Measurements from ENCODE around the gene GATAD2B.
A peak's percentile ranks its signal among the peaks of the same experiment; 100 is the strongest.

The GATAD2B gene

GRCh38 chr1:153922972-153923925 is at the start of gene GATAD2B:
Gene GATAD2B, minus strand, starts transcription at chr1:153922972. Its CDS starts 94,625 bp downstream, at chr1:153828347.
- Histone ChIP-seq H2AFZ (ENCODE audit: low read depth, low read length) (peak within 1 kb of the TSS; percentile 7), H3K27me3 (ENCODE audit: insufficient read depth, low read length) (no peaks in the 10 kb centered on the region), H3K9me3 (ENCODE audit: low read length) (no peaks in the 10 kb centered on the region), H3K4me1 (ENCODE audit: insufficient read depth, low read length) (peaks cover 33% of the 10 kb centered on the region), H3K36me3 (ENCODE audit: insufficient read depth, low read length) (peaks cover 8% of the 10 kb centered on the region), H3K4me3 (ENCODE audit: low read length) (peak within 1 kb of the TSS; percentile 72)

- Histone ChIP-seq H3K4me3 (ENCODE audit: low read length) (no peak overlapping the region), H2AFZ (ENCODE audit: low read depth, low read length) (no peak overlapping the region), H3K4me1 (ENCODE audit: insufficient read depth, low read length) (peaks cover 23% of the 10 kb centered on the region)
Observed at GRCh38 chr1:153970346-153970745, 47.6 kb upstream of the GATAD2B start.

GRCh38 chr1:153968972-153969371 is 46.2 kb upstream of the GATAD2B start:
- H3K9me3 ChIP-seq (ENCODE audit: low read length), result no peaks in the 10 kb centered on the region
- no peaks in the 10 kb centered on the region for H3K27me3 ChIP-seq (ENCODE audit: insufficient read depth, low read length)
- H3K36me3 ChIP-seq (ENCODE audit: insufficient read depth, low read length), result peaks cover 7% of the 10 kb centered on the region
- peaks cover 24% of the 10 kb centered on the region for H3K4me1 ChIP-seq (ENCODE audit: insufficient read depth, low read length)
- H3K4me3 ChIP-seq (ENCODE audit: low read length), result peak overlapping the region; percentile 86
- H2AFZ ChIP-seq (ENCODE audit: low read depth, low read length), result no peak overlapping the region

More at GRCh38 chr1:153970346-153970745, 47.6 kb upstream of the GATAD2B start:
- peaks cover 17% of the 10 kb centered on the region for H3K36me3 ChIP-seq (ENCODE audit: insufficient read depth, low read length)
- no peaks in the 10 kb centered on the region for H3K27me3 ChIP-seq (ENCODE audit: insufficient read depth, low read length)
- H3K9me3 ChIP-seq (ENCODE audit: low read length), result no peaks in the 10 kb centered on the region

GRCh38 chr1:153968408-153968807 is 45.6 kb upstream of the GATAD2B start:
- peak overlapping the region; percentile 86 for H3K4me3 ChIP-seq (ENCODE audit: low read length)
- peaks cover 3% of the 10 kb centered on the region for H3K36me3 ChIP-seq (ENCODE audit: insufficient read depth, low read length)
- no peaks in the 10 kb centered on the region for H3K9me3 ChIP-seq (ENCODE audit: low read length)
- H2AFZ ChIP-seq (ENCODE audit: low read depth, low read length), result no peak overlapping the region
- H3K27me3 ChIP-seq (ENCODE audit: insufficient read depth, low read length), result no peaks in the 10 kb centered on the region
- H3K4me1 ChIP-seq (ENCODE audit: insufficient read depth, low read length), result peaks cover 24% of the 10 kb centered on the region

GRCh38 chr1:153968000-153968363 is 45.2 kb upstream of the GATAD2B start:
- H3K4me1 ChIP-seq (ENCODE audit: insufficient read depth, low read length), result peaks cover 25% of the 10 kb centered on the region
- H3K36me3 ChIP-seq (ENCODE audit: insufficient read depth, low read length), result no peaks in the 10 kb centered on the region
- no peaks in the 10 kb centered on the region for H3K9me3 ChIP-seq (ENCODE audit: low read length)
- H3K4me3 ChIP-seq (ENCODE audit: low read length), result peak overlapping the region; percentile 86
- no peak overlapping the region for H2AFZ ChIP-seq (ENCODE audit: low read depth, low read length)
- no peaks in the 10 kb centered on the region for H3K27me3 ChIP-seq (ENCODE audit: insufficient read depth, low read length)

- Histone ChIP-seq H3K4me1 (ENCODE audit: insufficient read depth, low read length) (peaks cover 31% of the 10 kb centered on the region), H3K4me3 (ENCODE audit: low read length) (peak within 1 kb of the TSS; percentile 86), H2AFZ (ENCODE audit: low read depth, low read length) (no peak within 1 kb of the TSS), H3K36me3 (ENCODE audit: insufficient read depth, low read length) (no peaks in the 10 kb centered on the region), H3K27me3 (ENCODE audit: insufficient read depth, low read length) (no peaks in the 10 kb centered on the region), H3K9me3 (ENCODE audit: low read length) (no peaks in the 10 kb centered on the region)
Observed at GRCh38 chr1:153967107-153967999, 44.6 kb upstream of the GATAD2B start, which contains the start of gene CREB3L4. Gene CREB3L4, plus strand, starts transcription at chr1:153967902. Its CDS starts 624 bp downstream, at chr1:153968526.

GRCh38 chr1:153963850-153964331 is 41.1 kb upstream of the GATAD2B start:
- H3K4me1 ChIP-seq (ENCODE audit: insufficient read depth, low read length), result peaks cover 39% of the 10 kb centered on the region
- no peaks in the 10 kb centered on the region for H3K9me3 ChIP-seq (ENCODE audit: low read length)
- no peaks in the 10 kb centered on the region for H3K27me3 ChIP-seq (ENCODE audit: insufficient read depth, low read length)
- H2AFZ ChIP-seq (ENCODE audit: low read depth, low read length), result no peak overlapping the region
- peaks cover 20% of the 10 kb centered on the region for H3K36me3 ChIP-seq (ENCODE audit: insufficient read depth, low read length)
- H3K4me3 ChIP-seq (ENCODE audit: low read length), result peak overlapping the region; percentile 66

GRCh38 chr1:153963030-153963849 is 40.5 kb upstream of the GATAD2B start, which contains the start of gene SLC39A1:
Gene SLC39A1, minus strand, starts transcription at chr1:153963537. Its CDS starts 822 bp downstream, at chr1:153962715.
- peaks cover 35% of the 10 kb centered on the region for H3K4me1 ChIP-seq (ENCODE audit: insufficient read depth, low read length)
- H2AFZ ChIP-seq (ENCODE audit: low read depth, low read length), result peak within 1 kb of the TSS; percentile 35
- H3K27me3 ChIP-seq (ENCODE audit: insufficient read depth, low read length), result no peaks in the 10 kb centered on the region
- H3K36me3 ChIP-seq (ENCODE audit: insufficient read depth, low read length), result peaks cover 20% of the 10 kb centered on the region
- H3K4me3 ChIP-seq (ENCODE audit: low read length), result peak within 1 kb of the TSS; percentile 66
- no peaks in the 10 kb centered on the region for H3K9me3 ChIP-seq (ENCODE audit: low read length)

GRCh38 chr1:153962088-153963029 is 39.6 kb upstream of the GATAD2B start:
- Histone ChIP-seq H3K4me3 (ENCODE audit: low read length) (peak overlapping the region; percentile 66), H3K36me3 (ENCODE audit: insufficient read depth, low read length) (peaks cover 20% of the 10 kb centered on the region), H3K27me3 (ENCODE audit: insufficient read depth, low read length) (no peaks in the 10 kb centered on the region), H2AFZ (ENCODE audit: low read depth, low read length) (no peak overlapping the region), H3K9me3 (ENCODE audit: low read length) (no peaks in the 10 kb centered on the region), H3K4me1 (ENCODE audit: insufficient read depth, low read length) (peaks cover 34% of the 10 kb centered on the region)

- Histone ChIP-seq H3K27me3 (ENCODE audit: insufficient read depth, low read length) (no peaks in the 10 kb centered on the region), H3K4me3 (ENCODE audit: low read length) (peak overlapping the region; percentile 66), H3K36me3 (ENCODE audit: insufficient read depth, low read length) (peaks cover 20% of the 10 kb centered on the region)
Observed at GRCh38 chr1:153961421-153961820, 38.6 kb upstream of the GATAD2B start.

GRCh38 chr1:153960206-153960605 is 37.4 kb upstream of the GATAD2B start:
- no peaks in the 10 kb centered on the region for H3K27me3 ChIP-seq (ENCODE audit: insufficient read depth, low read length)
- no peak overlapping the region for H3K4me3 ChIP-seq (ENCODE audit: low read length)
- peaks cover 20% of the 10 kb centered on the region for H3K36me3 ChIP-seq (ENCODE audit: insufficient read depth, low read length)
- H3K9me3 ChIP-seq (ENCODE audit: low read length), result no peaks in the 10 kb centered on the region
- no peak overlapping the region for H2AFZ ChIP-seq (ENCODE audit: low read depth, low read length)
- peaks cover 39% of the 10 kb centered on the region for H3K4me1 ChIP-seq (ENCODE audit: insufficient read depth, low read length)

More at GRCh38 chr1:153961421-153961820, 38.6 kb upstream of the GATAD2B start:
- Histone ChIP-seq H3K9me3 (ENCODE audit: low read length) (no peaks in the 10 kb centered on the region), H2AFZ (ENCODE audit: low read depth, low read length) (no peak overlapping the region), H3K4me1 (ENCODE audit: insufficient read depth, low read length) (peaks cover 39% of the 10 kb centered on the region)
